SK-N-MC (cell line): ENCODE data around the gene SPIN1.

Experiments
- EZH2 ChIP-seq: fragments of 200-600 bp; sonication (generic); IDR thresholded peaks from one replicate; pipeline ENCODE4 v1.6.1; 2017; ENCODE audit warnings: antibody characterized with exemption
- POLR2AphosphoS5 ChIP-seq: IDR thresholded peaks from 2 replicates; pipeline ENCODE4 v1.6.1; 2012; ENCODE audit warnings: mild to moderate bottlenecking, low read depth, low read length, borderline replicate concordance

DNA sequence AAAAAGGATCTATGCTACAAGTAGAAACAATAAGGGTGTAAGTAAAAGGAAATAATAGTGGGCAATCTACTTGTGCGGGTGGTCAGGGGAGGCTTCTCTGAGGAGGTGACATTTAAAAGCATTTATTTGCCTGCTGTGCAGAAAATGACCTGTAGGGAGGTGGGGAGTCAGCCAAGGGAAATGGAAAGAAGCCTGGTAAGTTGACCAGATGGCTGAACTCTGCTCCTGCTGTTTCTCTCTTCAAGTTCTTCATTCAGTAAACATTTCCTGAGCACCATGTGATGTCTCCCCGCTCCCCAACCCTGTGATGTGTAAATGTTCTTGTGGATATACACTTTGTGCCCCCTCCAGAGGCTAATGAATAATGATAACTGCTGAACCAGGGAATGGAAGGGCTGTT, 9.9 kb upstream of the SPIN1 start:
- TF ChIP-seq POLR2AphosphoS5 (no peak), EZH2 (no peak)
